HEK293T (cell line): ENCODE results near the gene ATXN7.

ENCODE experiments used
- CTCF ChIA-PET: fragments of 350-600 bp; formaldehyde crosslinking; extraction: SDS; loops from one replicate; lab custom pipeline; 2021; ENCODE audit warnings: antibody characterized with exemption, inconsistent platforms; lab: Yijun Ruan, JAX
- POLR2A ChIA-PET: fragments of 350-600 bp; formaldehyde crosslinking; extraction: SDS; loops from one replicate; lab custom pipeline; 2020; ENCODE audit warnings: antibody characterized with exemption, inconsistent platforms; lab: Yijun Ruan, JAX
- DNase-seq: peaks from one replicate; pipeline ENCODE4 v3.0.0; 2012; ENCODE audit warnings: mixed read lengths; ENCODE audit errors: extremely low spot score
- ARNT ChIP-seq: fragments of 450-650 bp; IDR thresholded peaks from 2 replicates; pipeline ENCODE4 v1.6.1; 2017; ENCODE audit warnings: mild to moderate bottlenecking
- BHLHE40 ChIP-seq: fragments of 450-650 bp; IDR thresholded peaks from 2 replicates; pipeline ENCODE4 v1.6.1; 2016; ENCODE audit warnings: mild to moderate bottlenecking, moderate library complexity, borderline replicate concordance
- CTBP1 ChIP-seq: fragments of 450-650 bp; IDR thresholded peaks from 2 replicates; pipeline ENCODE4 v1.6.1; 2016; ENCODE audit warnings: borderline replicate concordance
- ELF4 ChIP-seq: fragments of 450-650 bp; IDR thresholded peaks from 2 replicates; pipeline ENCODE4 v1.6.1; 2017; ENCODE audit warnings: antibody characterized with exemption
- FOXA1 ChIP-seq: fragments of 450-650 bp; IDR thresholded peaks from 2 replicates; pipeline ENCODE4 v1.6.1; 2016; ENCODE audit warnings: mild to moderate bottlenecking
- FOXK2 ChIP-seq: fragments of 450-650 bp; IDR thresholded peaks from 2 replicates; pipeline ENCODE4 v1.6.1; 2016; ENCODE audit warnings: mild to moderate bottlenecking
- FOXM1 ChIP-seq: fragments of 450-650 bp; IDR thresholded peaks from 2 replicates; pipeline ENCODE4 v1.6.1; 2017; ENCODE audit warnings: mild to moderate bottlenecking, borderline replicate concordance
- HDGF ChIP-seq: fragments of 450-650 bp; IDR thresholded peaks from 2 replicates; pipeline ENCODE4 v1.6.1; 2017; ENCODE audit warnings: antibody characterized with exemption, borderline replicate concordance
- L3MBTL2 ChIP-seq: fragments of 450-650 bp; conservative IDR thresholded peaks from 2 replicates; pipeline ENCODE4 v1.6.1; 2016; ENCODE audit warnings: mild to moderate bottlenecking
- LEF1 ChIP-seq: fragments of 450-650 bp; IDR thresholded peaks from 2 replicates; pipeline ENCODE4 v1.6.1; 2017; ENCODE audit warnings: mild to moderate bottlenecking, borderline replicate concordance
- NFRKB ChIP-seq: fragments of 450-650 bp; IDR thresholded peaks from 2 replicates; pipeline ENCODE4 v1.6.1; 2016; ENCODE audit warnings: mild to moderate bottlenecking, moderate library complexity
- SP1 ChIP-seq: fragments of 450-650 bp; IDR thresholded peaks from 2 replicates; pipeline ENCODE4 v1.6.1; 2017
- SUZ12 ChIP-seq: fragments of 450-650 bp; IDR thresholded peaks from 2 replicates; pipeline ENCODE4 v1.6.1; 2016; ENCODE audit warnings: mild to moderate bottlenecking
- TARDBP ChIP-seq: fragments of 450-650 bp; IDR thresholded peaks from 2 replicates; pipeline ENCODE4 v1.6.1; 2016
- ZNF384 ChIP-seq: fragments of 450-650 bp; IDR thresholded peaks from 2 replicates; pipeline ENCODE4 v1.6.1; 2016
- TF ChIP-seq, protein P1 (sequence below): fragments of 450-650 bp; IDR thresholded peaks from 2 replicates; pipeline ENCODE4 v1.6.1; 2016

The ATXN7 gene

DNA sequence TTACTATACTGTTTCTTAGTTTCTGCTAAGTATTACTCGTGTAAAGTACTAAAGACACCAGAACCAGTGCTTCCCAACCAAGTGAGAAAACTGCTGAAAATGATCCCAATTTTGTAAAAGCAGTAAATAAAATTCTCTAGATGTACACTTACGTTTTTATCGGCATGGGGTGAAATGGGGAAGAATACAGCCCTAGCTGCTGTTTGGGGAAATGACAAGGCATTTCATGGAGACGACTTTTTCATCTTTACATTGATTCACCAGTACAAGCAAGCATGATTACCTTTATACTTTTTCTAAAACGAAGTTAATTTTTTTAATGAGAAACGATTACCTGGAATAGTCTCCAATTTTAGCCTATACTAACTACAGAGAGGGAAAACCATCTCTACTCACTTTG, 158.3 kb downstream of the ATXN7 start:
- POLR2A ChIA-PET, result no interaction called here
- no peak for DNase-seq
- TF ChIP-seq BHLHE40, result no peak
- no peak for TF ChIP-seq LEF1
- TF ChIP-seq SUZ12, result no peak
- no peak for TF ChIP-seq FOXA1
- TF ChIP-seq FOXM1, result no peak
- TF ChIP-seq L3MBTL2, result no peak
- TF ChIP-seq NFRKB, result no peak
- TF ChIP-seq ZNF384, result no peak
- TF ChIP-seq, protein P1, sequence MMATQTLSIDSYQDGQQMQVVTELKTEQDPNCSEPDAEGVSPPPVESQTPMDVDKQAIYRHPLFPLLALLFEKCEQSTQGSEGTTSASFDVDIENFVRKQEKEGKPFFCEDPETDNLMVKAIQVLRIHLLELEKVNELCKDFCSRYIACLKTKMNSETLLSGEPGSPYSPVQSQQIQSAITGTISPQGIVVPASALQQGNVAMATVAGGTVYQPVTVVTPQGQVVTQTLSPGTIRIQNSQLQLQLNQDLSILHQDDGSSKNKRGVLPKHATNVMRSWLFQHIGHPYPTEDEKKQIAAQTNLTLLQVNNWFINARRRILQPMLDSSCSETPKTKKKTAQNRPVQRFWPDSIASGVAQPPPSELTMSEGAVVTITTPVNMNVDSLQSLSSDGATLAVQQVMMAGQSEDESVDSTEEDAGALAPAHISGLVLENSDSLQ, result no peak
- no peak for TF ChIP-seq FOXK2
- no peak for TF ChIP-seq HDGF
- no peak for TF ChIP-seq ELF4
- TF ChIP-seq ARNT, result no peak
- no peak for TF ChIP-seq TARDBP
- TF ChIP-seq SP1, result no peak
- no peak for TF ChIP-seq CTBP1
- CTCF ChIA-PET, result no interaction called here

DNA sequence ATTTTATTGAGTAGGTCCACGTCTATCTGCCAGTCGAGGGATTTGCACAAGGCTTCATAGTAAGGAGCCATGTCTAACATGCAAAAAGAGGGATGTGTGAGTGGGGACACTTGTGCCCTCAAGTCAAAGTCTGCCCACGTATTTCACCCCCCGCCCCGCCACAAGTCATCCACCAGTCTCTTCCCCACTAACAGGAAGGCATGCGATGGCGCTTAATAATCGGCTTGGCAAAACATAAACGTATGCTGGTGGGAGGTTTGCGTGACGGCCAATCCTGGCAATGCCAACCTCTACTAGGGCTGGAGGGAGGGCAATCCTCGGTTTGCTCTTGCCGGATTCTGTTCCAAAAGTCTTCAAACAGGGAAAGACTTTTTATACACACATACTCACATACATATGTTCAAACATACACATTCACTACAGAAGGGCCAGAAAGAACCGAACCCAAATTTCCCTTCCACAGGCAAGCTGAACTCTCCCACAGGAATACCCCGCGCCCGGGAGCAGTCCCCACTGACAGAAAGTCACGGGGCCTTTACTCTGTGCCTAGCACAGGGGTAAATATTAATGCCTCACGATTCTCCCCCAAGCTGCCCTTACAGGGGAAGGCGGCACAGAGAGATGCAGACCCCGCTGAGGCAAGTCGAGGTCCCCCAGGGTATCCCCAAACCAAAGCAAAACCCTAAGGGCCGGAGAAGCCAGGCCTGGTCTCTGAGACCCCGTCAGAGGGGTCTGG, 159.0 kb downstream of the ATXN7 start:
- no peak for DNase-seq
- no peak for TF ChIP-seq L3MBTL2
- TF ChIP-seq HDGF, result no peak
- no peak for TF ChIP-seq SUZ12
- no peak for TF ChIP-seq LEF1
- TF ChIP-seq ELF4, result no peak
- TF ChIP-seq FOXA1, result no peak
- TF ChIP-seq FOXK2, result no peak
- TF ChIP-seq, protein P1, result no peak
- no peak for TF ChIP-seq BHLHE40
- TF ChIP-seq ARNT, result no peak
- TF ChIP-seq NFRKB, result no peak
- no peak for TF ChIP-seq CTBP1
- TF ChIP-seq SP1, result no peak
- ChIA-PET POLR2A (no interaction called here), CTCF (interaction anchor here (1.6 kb wide), 1 partner anchor 14 kb away, joined by 5 read pairs; no protein-coding TSS in a partner anchor)

DNA sequence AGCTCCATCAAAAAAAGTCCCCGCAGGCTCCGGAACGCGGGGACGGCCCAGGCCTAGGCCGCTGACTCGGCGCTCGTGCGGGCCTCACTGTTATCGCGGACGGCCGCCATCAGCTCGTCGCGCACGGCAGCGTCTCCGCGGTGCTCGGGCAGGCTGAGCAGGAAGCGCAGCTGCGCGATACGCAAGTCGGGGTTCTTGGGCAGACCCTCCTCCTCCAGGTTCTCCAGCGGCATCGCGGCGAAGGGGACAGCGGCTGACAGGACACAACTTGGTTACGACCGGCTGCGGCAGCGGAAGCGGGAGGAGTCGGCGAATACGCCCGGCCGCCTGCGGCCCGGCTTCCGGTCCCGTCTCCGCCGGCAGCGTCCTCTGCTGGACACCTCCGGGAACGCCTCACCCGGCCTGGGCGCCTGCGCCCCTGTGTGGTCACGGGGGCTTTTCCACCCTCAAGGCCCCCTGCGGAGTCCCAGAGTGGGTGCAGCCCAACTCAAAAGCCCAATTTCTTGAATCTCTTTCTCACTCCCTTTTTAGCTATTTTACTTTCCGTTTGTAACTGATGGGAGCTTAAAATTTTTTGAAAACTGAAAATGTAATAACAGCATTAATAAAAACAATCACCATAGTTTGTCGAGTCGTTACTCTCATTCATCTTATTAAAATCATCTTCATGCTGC, 159.7 kb downstream of the ATXN7 start, which contains the start of gene PSMD6:
TSS of gene PSMD6 (minus strand) at position 308 of the 674 bp plus-strand sequence. CDS start at position 233, 75 bp downstream.
- CTCF ChIA-PET, result interaction anchor here (0.6 to 1.6 kb wide), 6 partner anchors 15 to 414 kb away, joined by 3 to 5 read pairs (median 3); no protein-coding TSS in a partner anchor
- DNase-seq, result peak; percentile 91
- TF ChIP-seq BHLHE40, result no peak
- no peak for TF ChIP-seq FOXA1
- TF ChIP-seq ARNT, result no peak
- no peak for TF ChIP-seq HDGF
- no peak for TF ChIP-seq SP1
- no peak; the same call in 1 of the 2 replicates for TF ChIP-seq CTBP1
- no peak for TF ChIP-seq NFRKB
- no peak for TF ChIP-seq SUZ12
- TF ChIP-seq L3MBTL2, result peak; percentile 66
- peak; percentile 48; the same call in 1 of the 2 replicates for TF ChIP-seq FOXM1
- TF ChIP-seq, protein P1, result peak; percentile 26; the same call in 1 of the 2 replicates
- TF ChIP-seq TARDBP, result no peak
- peak; percentile 47 for TF ChIP-seq ELF4
- TF ChIP-seq FOXK2, result no peak
- TF ChIP-seq ZNF384, result no peak
- 0 out of 2 replicates have a peak, but pooled peaks have one; percentile 13 for TF ChIP-seq LEF1
- POLR2A ChIA-PET, result no interaction called here

DNA sequence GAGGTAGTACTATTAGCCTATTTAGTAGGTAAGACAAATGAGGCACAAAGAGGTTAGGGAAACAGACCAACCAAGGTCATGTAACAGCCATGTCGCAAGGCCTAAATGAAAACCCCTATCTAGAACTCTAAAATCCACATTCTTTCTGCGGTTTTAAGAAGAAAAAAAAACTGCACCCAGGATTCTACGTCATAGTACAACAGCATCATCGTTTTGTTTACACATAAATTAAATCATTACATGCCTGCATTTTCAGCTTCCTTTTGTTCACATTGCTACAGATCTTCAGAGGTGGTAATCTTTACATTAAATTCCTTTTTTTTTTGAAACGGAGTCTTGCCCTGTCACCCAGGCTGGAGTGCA, 160.2 kb downstream of the ATXN7 start:
- CTCF ChIA-PET, result interaction anchor here (0.6 to 1.6 kb wide), 6 partner anchors 16 to 414 kb away, joined by 3 to 5 read pairs (median 3); no protein-coding TSS in a partner anchor
- DNase-seq, result no peak
- POLR2A ChIA-PET, result no interaction called here
- TF ChIP-seq BHLHE40 (no peak), ELF4 (no peak), FOXM1 (no peak), ARNT (no peak), ZNF384 (no peak), SUZ12 (no peak), TARDBP (no peak), SP1 (no peak), HDGF (no peak), CTBP1 (no peak)

DNA sequence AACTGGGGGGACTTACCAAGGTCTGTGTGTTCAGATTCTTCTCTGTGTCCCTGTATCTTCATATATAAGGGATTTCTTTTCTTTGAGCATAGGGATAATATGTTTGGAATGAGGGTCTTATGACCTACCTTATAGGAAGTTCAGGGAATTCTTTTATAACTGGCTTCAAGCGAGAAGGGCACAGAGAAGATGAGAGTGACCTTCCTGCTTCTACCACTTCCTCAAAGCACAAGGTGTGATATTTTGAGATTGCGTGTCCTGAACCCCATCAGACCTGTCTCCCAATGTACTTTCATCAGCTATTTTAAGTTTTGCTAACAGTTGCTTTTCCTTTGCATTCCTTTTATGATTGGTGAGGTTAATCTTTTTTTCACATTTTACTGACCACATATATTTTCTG, 162.7 kb downstream of the ATXN7 start:
- ChIA-PET CTCF (no interaction called here), POLR2A (no interaction called here)
- TF ChIP-seq L3MBTL2 (no peak), FOXK2 (no peak), NFRKB (no peak), SP1 (no peak), SUZ12 (no peak), HDGF (no peak), BHLHE40 (no peak), LEF1 (no peak), CTBP1 (no peak), ZNF384 (no peak), TARDBP (no peak), FOXA1 (no peak)
- TF ChIP-seq, protein P1, result no peak
- DNase-seq, result no peak
